Measurements from ENCODE around the gene CHCHD6. TPM values are rescaled to one million over a fixed set of nuclear protein-coding genes. Genes with fewer than 3 reads are reported as not detected.

The CHCHD6 gene
- total RNA-seq, 2 experiments from 2014 or later = 8.7 to 9.3 TPM

- DNase-seq (no peak), ATAC-seq (ENCODE audit: poor library complexity) (no peak)
- Histone ChIP-seq H3K4me1 (ENCODE audit: insufficient read depth, low read length) (peaks cover 44% of the 10 kb centered on the region), H3K27me3 (ENCODE audit: control insufficient read depth in 1 of 2, insufficient read depth in 2 of 2, low read length in 2 of 2) (no peaks in the 10 kb centered on the region), H3K36me3 (ENCODE audit: insufficient read depth, low read length) (peaks cover 3% of the 10 kb centered on the region), H3K27ac (ENCODE audit: low read depth in 1 of 2, low read length in 2 of 2) (no peak overlapping the region), H3K4me3 (ENCODE audit: low read length) (no peak overlapping the region), H3K9me3 (ENCODE audit: control insufficient read depth in 1 of 2, insufficient read depth in 1 of 2, low read length in 2 of 2) (peaks cover 0 to 14% of the 10 kb centered on the region in 2 experiments)
- TF ChIP-seq, protein P1, sequence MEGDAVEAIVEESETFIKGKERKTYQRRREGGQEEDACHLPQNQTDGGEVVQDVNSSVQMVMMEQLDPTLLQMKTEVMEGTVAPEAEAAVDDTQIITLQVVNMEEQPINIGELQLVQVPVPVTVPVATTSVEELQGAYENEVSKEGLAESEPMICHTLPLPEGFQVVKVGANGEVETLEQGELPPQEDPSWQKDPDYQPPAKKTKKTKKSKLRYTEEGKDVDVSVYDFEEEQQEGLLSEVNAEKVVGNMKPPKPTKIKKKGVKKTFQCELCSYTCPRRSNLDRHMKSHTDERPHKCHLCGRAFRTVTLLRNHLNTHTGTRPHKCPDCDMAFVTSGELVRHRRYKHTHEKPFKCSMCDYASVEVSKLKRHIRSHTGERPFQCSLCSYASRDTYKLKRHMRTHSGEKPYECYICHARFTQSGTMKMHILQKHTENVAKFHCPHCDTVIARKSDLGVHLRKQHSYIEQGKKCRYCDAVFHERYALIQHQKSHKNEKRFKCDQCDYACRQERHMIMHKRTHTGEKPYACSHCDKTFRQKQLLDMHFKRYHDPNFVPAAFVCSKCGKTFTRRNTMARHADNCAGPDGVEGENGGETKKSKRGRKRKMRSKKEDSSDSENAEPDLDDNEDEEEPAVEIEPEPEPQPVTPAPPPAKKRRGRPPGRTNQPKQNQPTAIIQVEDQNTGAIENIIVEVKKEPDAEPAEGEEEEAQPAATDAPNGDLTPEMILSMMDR (IDR thresholded peaks at IDR 0.05) = no peak
- no peaks in the 10 kb centered on the region for H3K27me3 Mint-ChIP-seq
- peaks cover 17% of the 10 kb centered on the region for H3K36me3 Mint-ChIP-seq (ENCODE audit: low read depth)
- ChIA-PET POLR2A (no interaction called here), CTCF (no interaction called here)
- H3K27ac Mint-ChIP-seq = peak overlapping the region; percentile 77
- no peak overlapping the region for H3K4me3 Mint-ChIP-seq
- intact Hi-C loops (cut with DNase I, micrococcal nuclease) = no loop called here
- peaks cover 41% of the 10 kb centered on the region for H3K4me1 Mint-ChIP-seq (ENCODE audit: low read depth)
- H3K9me3 Mint-ChIP-seq = no peaks in the 10 kb centered on the region
Observed at GRCh38 chr3:126910231-126910630, 206.2 kb downstream of the CHCHD6 start.

- peaks cover 3% of the 10 kb centered on the region for H3K36me3 ChIP-seq (ENCODE audit: insufficient read depth, low read length)
- POLR2A ChIA-PET = no interaction called here
- CTCF ChIA-PET = no interaction called here
- H3K4me3 ChIP-seq (ENCODE audit: low read length) = no peak overlapping the region
- H3K4me3 Mint-ChIP-seq = no peak overlapping the region
- peaks cover 0 to 14% of the 10 kb centered on the region in 2 experiments for H3K9me3 ChIP-seq (ENCODE audit: control insufficient read depth in 1 of 2, insufficient read depth in 1 of 2, low read length in 2 of 2)
- H3K27ac Mint-ChIP-seq = peak overlapping the region; percentile 77
- intact Hi-C loops (cut with DNase I, micrococcal nuclease) = no loop called here
- H3K9me3 Mint-ChIP-seq = no peaks in the 10 kb centered on the region
- DNase-seq (peak; percentile 20 to 89 (median 40)), ATAC-seq (ENCODE audit: poor library complexity) (peak; percentile 85)
- peaks cover 25% of the 10 kb centered on the region for H3K36me3 Mint-ChIP-seq (ENCODE audit: low read depth)
- TF ChIP-seq, protein P1 (IDR thresholded peaks at IDR 0.05) = no peak
- H3K27me3 ChIP-seq (ENCODE audit: control insufficient read depth in 1 of 2, insufficient read depth in 2 of 2, low read length in 2 of 2) = no peaks in the 10 kb centered on the region
- peak overlapping the region in 1 of 2 donors; percentile 71 for H3K27ac ChIP-seq (ENCODE audit: low read depth in 1 of 2, low read length in 2 of 2)
- H3K4me1 Mint-ChIP-seq (ENCODE audit: low read depth) = peaks cover 41% of the 10 kb centered on the region
- H3K27me3 Mint-ChIP-seq = no peaks in the 10 kb centered on the region
- peaks cover 44% of the 10 kb centered on the region for H3K4me1 ChIP-seq (ENCODE audit: insufficient read depth, low read length)
Observed at GRCh38 chr3:126911162-126912026, 207.4 kb downstream of the CHCHD6 start.

DNA sequence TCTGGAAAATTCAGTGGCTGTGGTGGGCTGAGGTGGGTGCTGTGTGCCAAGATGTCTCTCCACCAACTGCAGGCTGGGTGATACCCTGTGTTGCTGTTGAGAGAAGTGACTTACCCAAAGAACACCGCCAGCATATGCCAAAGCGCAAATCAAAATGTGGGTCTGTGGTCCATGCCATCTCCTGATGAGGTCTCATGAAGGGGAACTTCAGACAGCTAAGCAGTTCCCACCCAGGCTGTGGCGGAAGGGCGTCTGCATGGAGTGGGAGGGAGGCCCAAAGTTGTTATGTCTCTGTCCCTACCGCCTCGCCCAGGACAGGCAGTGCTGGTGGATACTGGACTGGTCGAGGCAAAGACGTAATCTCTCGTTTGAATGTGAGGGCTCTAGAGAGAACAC, 208.0 kb downstream of the CHCHD6 start:
- TF ChIP-seq, protein P1 (IDR thresholded peaks at IDR 0.05) = no peak
- no peaks in the 10 kb centered on the region for H3K27me3 ChIP-seq (ENCODE audit: control insufficient read depth in 1 of 2, insufficient read depth in 2 of 2, low read length in 2 of 2)
- peak overlapping the region; percentile 77 for H3K27ac Mint-ChIP-seq

More for the DNA sequence above, 208.0 kb downstream of the CHCHD6 start:
- Histone ChIP-seq H3K9me3 (ENCODE audit: control insufficient read depth in 1 of 2, insufficient read depth in 1 of 2, low read length in 2 of 2) (peaks cover 0 to 14% of the 10 kb centered on the region in 2 experiments), H3K36me3 (ENCODE audit: insufficient read depth, low read length) (peaks cover 3% of the 10 kb centered on the region), H3K4me3 (ENCODE audit: low read length) (no peak overlapping the region), H3K27ac (ENCODE audit: low read depth in 1 of 2, low read length in 2 of 2) (peak overlapping the region in 1 of 2 donors; percentile 71), H3K4me1 (ENCODE audit: insufficient read depth, low read length) (peaks cover 44% of the 10 kb centered on the region)
- POLR2A ChIA-PET = no interaction called here
- no peak for ATAC-seq (ENCODE audit: poor library complexity)
- CTCF ChIA-PET = no interaction called here
- H3K4me3 Mint-ChIP-seq = no peak overlapping the region
- intact Hi-C loops (cut with DNase I, micrococcal nuclease) = no loop called here
- no peaks in the 10 kb centered on the region for H3K9me3 Mint-ChIP-seq
- DNase-seq = no peak
- no peaks in the 10 kb centered on the region for H3K27me3 Mint-ChIP-seq
- H3K4me1 Mint-ChIP-seq (ENCODE audit: low read depth) = peaks cover 36% of the 10 kb centered on the region
- H3K36me3 Mint-ChIP-seq (ENCODE audit: low read depth) = peaks cover 31% of the 10 kb centered on the region
